ENCODE results near the gene NPC1. TPM values are rescaled to one million over a fixed set of nuclear protein-coding genes. Genes with fewer than 3 reads are reported as not detected.

Gene NPC1
- total RNA-seq, 1 experiment from 2014 or later, result 29.5 TPM

GRCh38 chr18:23599809-23600208, 13.5 kb upstream of the NPC1 start:
- Histone ChIP-seq H3K4me1 (no peaks in the 10 kb centered on the region), H3K4me3 (ENCODE audit: low read depth, low read length) (no peak overlapping the region), H3K9me3 (no peaks in the 10 kb centered on the region), H3K36me3 (ENCODE audit: control insufficient read depth, insufficient read depth, low read length) (no peaks in the 10 kb centered on the region), H3K27me3 (replicated peaks; ENCODE audit: control insufficient read depth, insufficient read depth, low read length) (no peaks in the 10 kb centered on the region)
- DNase-seq, result no peak
- Mint-ChIP-seq H3K9me3 (ENCODE audit: unreplicated experiment) (no peaks in the 10 kb centered on the region), H3K4me1 (ENCODE audit: low read depth, unreplicated experiment) (no peaks in the 10 kb centered on the region), H3K36me3 (ENCODE audit: insufficient read depth, unreplicated experiment) (no peaks in the 10 kb centered on the region), H3K4me3 (ENCODE audit: unreplicated experiment) (no peak overlapping the region), H3K27ac (ENCODE audit: unreplicated experiment) (no peak overlapping the region), H3K27me3 (ENCODE audit: insufficient read depth, unreplicated experiment) (no peaks in the 10 kb centered on the region)
- ChIA-PET POLR2A (no interaction called here), CTCF (no interaction called here)
- intact Hi-C loops (cut with micrococcal nuclease; ENCODE audit: unreplicated experiment), result no loop called here
- no peak for TF ChIP-seq CTCF (IDR thresholded peaks at IDR 0.05; ENCODE audit: insufficient read depth in 1 of 2, low read depth in 1 of 2, low read length in 1 of 2, severe bottlenecking in 1 of 2, unreplicated experiment in 1 of 2)
- no TSS peak for BruUV-seq (replicated peaks)

GRCh38 chr18:23596183-23596582, 9.9 kb upstream of the NPC1 start:
- intact Hi-C loops (cut with micrococcal nuclease; ENCODE audit: unreplicated experiment), result no loop called here
- no TSS peak for BruUV-seq (replicated peaks)
- TF ChIP-seq CTCF (IDR thresholded peaks at IDR 0.05; ENCODE audit: insufficient read depth in 1 of 2, low read depth in 1 of 2, low read length in 1 of 2, severe bottlenecking in 1 of 2, unreplicated experiment in 1 of 2), result no peak
- Mint-ChIP-seq H3K4me3 (ENCODE audit: unreplicated experiment) (no peak overlapping the region), H3K27ac (ENCODE audit: unreplicated experiment) (no peak overlapping the region), H3K9me3 (ENCODE audit: unreplicated experiment) (no peaks in the 10 kb centered on the region), H3K4me1 (ENCODE audit: low read depth, unreplicated experiment) (no peaks in the 10 kb centered on the region), H3K27me3 (ENCODE audit: insufficient read depth, unreplicated experiment) (no peaks in the 10 kb centered on the region), H3K36me3 (ENCODE audit: insufficient read depth, unreplicated experiment) (no peaks in the 10 kb centered on the region)
- no peaks in the 10 kb centered on the region for H3K36me3 ChIP-seq (ENCODE audit: control insufficient read depth, insufficient read depth, low read length)
- no peaks in the 10 kb centered on the region for H3K4me1 ChIP-seq
- no peak for DNase-seq
- POLR2A ChIA-PET, result no interaction called here
- CTCF ChIA-PET, result no interaction called here
- no peak overlapping the region for H3K4me3 ChIP-seq (ENCODE audit: low read depth, low read length)
- no peaks in the 10 kb centered on the region for H3K9me3 ChIP-seq
- H3K27me3 ChIP-seq (replicated peaks; ENCODE audit: control insufficient read depth, insufficient read depth, low read length), result no peaks in the 10 kb centered on the region

- H3K36me3 Mint-ChIP-seq (ENCODE audit: insufficient read depth, unreplicated experiment), result no peaks in the 10 kb centered on the region
- no TSS peak for BruUV-seq (replicated peaks)
- H3K4me3 Mint-ChIP-seq (ENCODE audit: unreplicated experiment), result no peak overlapping the region
- no peaks in the 10 kb centered on the region for H3K4me1 Mint-ChIP-seq (ENCODE audit: low read depth, unreplicated experiment)
- H3K4me1 ChIP-seq, result no peaks in the 10 kb centered on the region
- H3K9me3 ChIP-seq, result no peaks in the 10 kb centered on the region
- H3K27me3 ChIP-seq (replicated peaks; ENCODE audit: control insufficient read depth, insufficient read depth, low read length), result no peaks in the 10 kb centered on the region
- H3K9me3 Mint-ChIP-seq (ENCODE audit: unreplicated experiment), result no peaks in the 10 kb centered on the region
- intact Hi-C loops (cut with micrococcal nuclease; ENCODE audit: unreplicated experiment), result no loop called here
- no peaks in the 10 kb centered on the region for H3K36me3 ChIP-seq (ENCODE audit: control insufficient read depth, insufficient read depth, low read length)
- DNase-seq, result no peak
- H3K27me3 Mint-ChIP-seq (ENCODE audit: insufficient read depth, unreplicated experiment), result no peaks in the 10 kb centered on the region
- H3K4me3 ChIP-seq (ENCODE audit: low read depth, low read length), result no peak overlapping the region
- TF ChIP-seq CTCF (IDR thresholded peaks at IDR 0.05; ENCODE audit: insufficient read depth in 1 of 2, low read depth in 1 of 2, low read length in 1 of 2, severe bottlenecking in 1 of 2, unreplicated experiment in 1 of 2), result no peak
- ChIA-PET CTCF (no interaction called here), POLR2A (no interaction called here)
- no peak overlapping the region for H3K27ac Mint-ChIP-seq (ENCODE audit: unreplicated experiment)
Observed at GRCh38 chr18:23595591-23595990, 9.3 kb upstream of the NPC1 start.
